Pancreas (tissue), 10 donors: ENCODE data around the gene FPR2. TPM values are rescaled to one million over a fixed set of nuclear protein-coding genes. Genes with fewer than 3 reads are reported as not detected.

Source experiments
- ATAC-seq, 4 donors: fragments of 200-7000 bp; cut with Tn5 transposase; one replicate each; pipeline versions ENCODE4 v1.8.0 to v1.9.1; 2020; ENCODE audit warnings: mild to moderate bottlenecking in 4 of 4, moderate library complexity in 4 of 4
- DNase-seq, 6 donors: peaks; one replicate each; pipeline ENCODE4 v3.0.0-alpha.2; 2020
- FAIRE-seq: peaks from 2 replicates; lab custom pipeline; 2012; peaks lifted over from hg19 to GRCh38; lab: Jason Lieb, UNC
- H3K27ac ChIP-seq, 4 donors: fragments of 200-600 bp; sonication (generic); 1 replicate in 3 of 4; 2 replicates in 1 of 4; pipeline versions ENCODE4 v1.5.0 to v1.8.0; 2020
- H3K27me3 ChIP-seq, 4 donors: fragments of 200-600 bp; one replicate each; pipeline ENCODE4 v1.8.0; 2021
- H3K36me3 ChIP-seq, 3 donors: fragments of 200-600 bp; sonication (generic) in 1 of 3; one replicate each; pipeline versions ENCODE4 v1.5.0 to v1.8.0; 2020 to 2021
- H3K4me1 ChIP-seq, 3 donors: fragments of 200-600 bp; one replicate each; pipeline ENCODE4 v1.8.0; 2021
- H3K4me3 ChIP-seq, 4 donors: fragments of 200-600 bp; sonication (generic) in 2 of 4; one replicate each; pipeline versions ENCODE4 v1.5.0 to v1.8.0; 2020 to 2021
- H3K9me3 ChIP-seq, 4 donors: fragments of 200-600 bp; one replicate each; pipeline ENCODE4 v1.8.0; 2021
- WGBS, 2 donors: extraction: QIAGEN DNeasy Blood & Tissue Kit; methylation state at CpG; one replicate each; pipeline ENCODE4 v1.1.7; 2013; 5-methylcytosine and 5-hydroxymethylcytosine counted together
- intact Hi-C, 3 donors: fragments of 100-400 bp; cut with DNase I; formaldehyde crosslinking; loops; one replicate each; pipeline versions ENCODE4 v1.11.1 to v1.14.2; 2022
- polyA plus RNA-seq, 2 donors: library from polyadenylated mRNA; stranded (reverse); fragments of 200-250 nt; gene quantifications; one replicate each; pipeline ENCODE4 v1.2.3, GENCODE V29; 2013
- total RNA-seq, 6 donors: library from RNA; stranded (reverse); fragmentation: NEBNext Ultra II Directional in 4 of 6; extraction: Animal tissue kit (Norgen Biotek cat#: 25700) in 4 of 6; gene quantifications; one replicate each; pipeline versions ENCODE4 v1.2.1 to v1.2.4, GENCODE V29; 2021 to 2023
- TF ChIP-seq, protein P1 (sequence below), 4 donors: fragments of 200-600 bp; sonication (generic) in 3 of 4; IDR thresholded peaks; one replicate each; pipeline versions ENCODE4 v1.5.0 to v1.8.0; 2021; ENCODE audit warnings: antibody characterized with exemption in 4 of 4
- donor health status: healthy with polysubstance abuse.
- donor health status: DM: no; HTN: no; CAD: no; lungs with moderate emphysema.
- donor health status: DM: no; HTN: no; CAD: no.
- donor health status: control.
- donor health status: control.
- donor health status: Bipolar disorder and iron deficiency.
- donor health status: DM: yes; HTN: yes; CAD: no.
- donor health status: DM: no; HTN: no; CAD: no.
- donor health status: DM: no; HTN: no; CAD: no.
- donor health status: DM: yes; HTN: yes; CAD: no.

Gene FPR2
- total and polyA plus RNA-seq, 8 donors = 0.14 to 1.3 (median 0.67) TPM; not detected in 3

GRCh38 chr19:51755571-51755970, 5.4 kb upstream of the FPR2 start:
- intact Hi-C loops = no loop called here
- TF ChIP-seq, protein P1, sequence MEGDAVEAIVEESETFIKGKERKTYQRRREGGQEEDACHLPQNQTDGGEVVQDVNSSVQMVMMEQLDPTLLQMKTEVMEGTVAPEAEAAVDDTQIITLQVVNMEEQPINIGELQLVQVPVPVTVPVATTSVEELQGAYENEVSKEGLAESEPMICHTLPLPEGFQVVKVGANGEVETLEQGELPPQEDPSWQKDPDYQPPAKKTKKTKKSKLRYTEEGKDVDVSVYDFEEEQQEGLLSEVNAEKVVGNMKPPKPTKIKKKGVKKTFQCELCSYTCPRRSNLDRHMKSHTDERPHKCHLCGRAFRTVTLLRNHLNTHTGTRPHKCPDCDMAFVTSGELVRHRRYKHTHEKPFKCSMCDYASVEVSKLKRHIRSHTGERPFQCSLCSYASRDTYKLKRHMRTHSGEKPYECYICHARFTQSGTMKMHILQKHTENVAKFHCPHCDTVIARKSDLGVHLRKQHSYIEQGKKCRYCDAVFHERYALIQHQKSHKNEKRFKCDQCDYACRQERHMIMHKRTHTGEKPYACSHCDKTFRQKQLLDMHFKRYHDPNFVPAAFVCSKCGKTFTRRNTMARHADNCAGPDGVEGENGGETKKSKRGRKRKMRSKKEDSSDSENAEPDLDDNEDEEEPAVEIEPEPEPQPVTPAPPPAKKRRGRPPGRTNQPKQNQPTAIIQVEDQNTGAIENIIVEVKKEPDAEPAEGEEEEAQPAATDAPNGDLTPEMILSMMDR (IDR thresholded peaks at IDR 0.05) = no peak
- FAIRE-seq (no peak), DNase-seq (no peak), ATAC-seq (no peak)
- Histone ChIP-seq H3K4me1 (no peaks in the 10 kb centered on the region), H3K36me3 (no peaks in the 10 kb centered on the region), H3K4me3 (no peak overlapping the region), H3K27ac (no peak overlapping the region), H3K27me3 (no peaks in the 10 kb centered on the region), H3K9me3 (no peaks in the 10 kb centered on the region)
- 65 to 76% methylated on average over 7 of the region's 7 CpGs for WGBS, 2 donors

- Histone ChIP-seq H3K4me1 (no peaks in the 10 kb centered on the region), H3K36me3 (no peaks in the 10 kb centered on the region), H3K4me3 (no peak overlapping the region), H3K9me3 (no peaks in the 10 kb centered on the region), H3K27ac (no peak overlapping the region), H3K27me3 (no peaks in the 10 kb centered on the region)
- DNase-seq (no peak), ATAC-seq (no peak), FAIRE-seq (no peak)
- 60 to 70% methylated on average over 7 of the region's 7 CpGs for WGBS, 2 donors
- intact Hi-C loops = no loop called here
- TF ChIP-seq, protein P1 (IDR thresholded peaks at IDR 0.05) = no peak
These were observed 716 bp downstream of the FPR2 start for GRCh38 chr19:51761696-51762095.

GRCh38 chr19:51765086-51765485, 4.1 kb downstream of the FPR2 start:
- H3K4me1 ChIP-seq = no peaks in the 10 kb centered on the region
- H3K27ac ChIP-seq = no peak overlapping the region
- H3K36me3 ChIP-seq = no peaks in the 10 kb centered on the region
- intact Hi-C loops = no loop called here
- H3K4me3 ChIP-seq = no peak overlapping the region
- TF ChIP-seq, protein P1 (IDR thresholded peaks at IDR 0.05) = no peak
- H3K9me3 ChIP-seq = no peaks in the 10 kb centered on the region
- H3K27me3 ChIP-seq = no peaks in the 10 kb centered on the region
- ATAC-seq (no peak), DNase-seq (no peak), FAIRE-seq (no peak)
- WGBS, 2 donors = 27 to 40% methylated on average over 5 of the region's 5 CpGs

- TF ChIP-seq, protein P1 (IDR thresholded peaks at IDR 0.05) = no peak
- 43 to 64% methylated on average over 5 of the region's 5 CpGs for WGBS, 2 donors
- Histone ChIP-seq H3K9me3 (no peaks in the 10 kb centered on the region), H3K4me3 (no peak overlapping the region), H3K27me3 (no peaks in the 10 kb centered on the region), H3K27ac (no peak overlapping the region), H3K36me3 (no peaks in the 10 kb centered on the region), H3K4me1 (no peaks in the 10 kb centered on the region)
- FAIRE-seq (no peak), DNase-seq (no peak), ATAC-seq (no peak)
- intact Hi-C loops = no loop called here
These were observed 5.5 kb downstream of the FPR2 start for GRCh38 chr19:51766461-51766860.

GRCh38 chr19:51771376-51772130, 10.6 kb downstream of the FPR2 start:
- WGBS, 2 donors = 37 to 54% methylated on average over 10 of the region's 10 CpGs
- no peak for DNase-seq
- H3K9me3 ChIP-seq = no peaks in the 10 kb centered on the region
- no peak for FAIRE-seq
- no peak overlapping the region for H3K27ac ChIP-seq
- TF ChIP-seq, protein P1 (IDR thresholded peaks at IDR 0.05) = no peak
- no peaks in the 10 kb centered on the region for H3K36me3 ChIP-seq
- no peaks in the 10 kb centered on the region for H3K4me1 ChIP-seq
- H3K4me3 ChIP-seq = no peak overlapping the region
- intact Hi-C loops = no loop called here
- H3K27me3 ChIP-seq = peaks cover 0 to 5% (median 0%) of the 10 kb centered on the region in 4 donors
- ATAC-seq = peak in 1 of 4 donors; percentile 30
